Spleen (tissue), 11 donors: ENCODE measurements around the gene FBXO46. TPM values are rescaled to one million over a fixed set of nuclear protein-coding genes. Genes with fewer than 3 reads are reported as not detected.

Source experiments
- DNase-seq: peaks from one replicate; pipeline ENCODE4 v3.0.0-alpha.2; 2020
- H3K27ac ChIP-seq, 8 donors: fragments of 200-600 bp; sonication (generic) in 7 of 8; 1 replicate in 4 of 8; 2 replicates in 4 of 8; pipeline versions ENCODE4 v1.5.0 to v1.8.0; 2016 to 2021; ENCODE audit warnings: inconsistent platforms in 4 of 8, mild to moderate bottlenecking in 4 of 8, moderate library complexity in 1 of 8
- H3K27me3 ChIP-seq, 7 donors: fragments of 200-600 bp; sonication (generic) in 6 of 7; replicated peaks in 1 of 7; 1 replicate in 4 of 7; 2 replicates in 3 of 7; pipeline versions ENCODE4 v1.5.0 to v1.8.0; 2016 to 2021; ENCODE audit warnings: inconsistent platforms in 3 of 7, mild to moderate bottlenecking in 1 of 7
- H3K36me3 ChIP-seq, 6 donors: fragments of 200-600 bp; sonication (generic) in 5 of 6; 1 replicate in 4 of 6; 2 replicates in 2 of 6; pipeline versions ENCODE4 v1.5.0 to v1.8.0; 2016 to 2021; ENCODE audit warnings: inconsistent platforms in 2 of 6
- H3K4me1 ChIP-seq, 6 donors: fragments of 200-600 bp; sonication (generic) in 5 of 6; 1 replicate in 3 of 6; 2 replicates in 3 of 6; pipeline versions ENCODE4 v1.5.0 to v1.8.0; 2016 to 2021; ENCODE audit warnings: inconsistent platforms in 3 of 6
- H3K4me3 ChIP-seq, 8 donors: fragments of 200-600 bp; sonication (generic) in 7 of 8; 1 replicate in 4 of 8; 2 replicates in 4 of 8; pipeline versions ENCODE4 v1.5.0 to v1.8.0; 2016 to 2021; ENCODE audit warnings: inconsistent platforms in 4 of 8, mild to moderate bottlenecking in 4 of 8, moderate library complexity in 2 of 8
- H3K9me3 ChIP-seq, 8 donors: fragments of 200-600 bp; sonication (generic) in 7 of 8; 1 replicate in 4 of 8; 2 replicates in 4 of 8; pipeline versions ENCODE4 v1.5.0 to v1.8.0; 2016 to 2021; ENCODE audit warnings: inconsistent platforms in 4 of 8
- POLR2A ChIP-seq, 3 donors: fragments of 450-650 bp; IDR thresholded peaks; one replicate each; pipeline ENCODE4 v1.5.1; 2017; ENCODE audit warnings: antibody characterized with exemption in 3 of 3, mild to moderate bottlenecking in 1 of 3
- POLR2AphosphoS5 ChIP-seq, 3 donors: sonication (generic); formaldehyde crosslinking; IDR thresholded peaks; one replicate each; pipeline ENCODE4 v1.5.1; 2017; ENCODE audit warnings: antibody characterized with exemption in 3 of 3
- WGBS, 5 donors: extraction: QIAGEN DNeasy Blood & Tissue Kit in 3 of 5; methylation state at CpG; one replicate each; pipeline versions ENCODE4 v1.1.5 to v1.1.7; 2013 to 2018; 5-methylcytosine and 5-hydroxymethylcytosine counted together
- intact Hi-C: fragments of 100-400 bp; cut with DNase I; formaldehyde crosslinking; loops from one replicate; pipeline ENCODE4 v1.15.0; 2023; ENCODE audit warnings: low total_unique reads
- polyA plus RNA-seq, 3 donors: library from polyadenylated mRNA; stranded (reverse); fragments of 200-250 nt; gene quantifications; one replicate each; pipeline ENCODE4 v1.2.1, GENCODE V29; 2013
- total RNA-seq, 7 donors: library from RNA; depleted of rRNA in 3 of 7; stranded (reverse); fragments of >200 nt in 3 of 7; fragmentation: NEBNext Ultra II Directional in 4 of 7; extraction: Animal tissue kit (Norgen Biotek cat#: 25700) in 4 of 7; gene quantifications; one replicate each; pipeline versions ENCODE4 v1.1.0 to v1.2.1, GENCODE V29; 2016 to 2021
- TF ChIP-seq, protein P1 (sequence below), 11 experiments: fragments of 200-600 bp in 7 of 11; fragments of 450-650 bp in 4 of 11; sonication (generic) in 4 of 11; IDR thresholded peaks in 8 of 11; conservative IDR thresholded peaks in 3 of 11; 1 replicate in 7 of 11; 2 replicates in 4 of 11; pipeline versions ENCODE4 v1.4.0 to v1.8.0; 2016 to 2021; ENCODE audit warnings: antibody characterized with exemption in 11 of 11, inconsistent platforms in 4 of 11, mild to moderate bottlenecking in 1 of 11
- donor health status: healthy with polysubstance abuse.
- donor health status: DM: no; HTN: no; CAD: no; lungs with moderate emphysema.
- donor health status: DM: no; HTN: no; CAD: no.
- donor health status: Bipolar disorder and iron deficiency.
- donor health status: healthy.
- donor health status: DM: no; HTN: no; CAD: no.
- donor health status: DM: yes; HTN: yes; CAD: no.

The FBXO46 gene
- total and polyA plus RNA-seq, 10 donors = 8.8 to 28.1 (median 18.1) TPM

DNA sequence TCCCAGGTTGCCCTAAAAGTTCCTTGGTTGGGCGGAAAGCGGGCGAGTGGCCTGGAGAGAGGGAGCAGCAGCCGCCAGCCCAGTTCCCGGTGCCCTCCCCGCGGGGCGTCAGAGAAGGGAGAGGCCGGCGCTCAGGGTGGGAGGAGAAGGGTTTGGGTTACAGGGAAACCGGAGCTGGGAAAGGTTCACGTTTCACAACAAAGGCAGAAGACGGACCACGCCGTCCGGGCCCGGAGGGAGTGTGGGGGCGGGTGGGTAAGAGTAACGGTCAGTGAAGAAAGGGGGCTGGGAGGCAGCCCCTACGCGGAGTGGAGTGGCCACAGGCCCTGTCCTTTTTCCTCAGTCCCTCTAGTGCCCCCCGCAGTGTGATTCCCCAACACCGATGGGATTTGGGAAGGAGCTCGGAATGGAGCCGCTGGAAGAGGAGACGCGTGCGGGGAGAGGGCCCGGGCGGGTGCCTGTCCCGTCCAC is 36.7 kb upstream of the FBXO46 start:
- intact Hi-C loops = no loop called here

DNA sequence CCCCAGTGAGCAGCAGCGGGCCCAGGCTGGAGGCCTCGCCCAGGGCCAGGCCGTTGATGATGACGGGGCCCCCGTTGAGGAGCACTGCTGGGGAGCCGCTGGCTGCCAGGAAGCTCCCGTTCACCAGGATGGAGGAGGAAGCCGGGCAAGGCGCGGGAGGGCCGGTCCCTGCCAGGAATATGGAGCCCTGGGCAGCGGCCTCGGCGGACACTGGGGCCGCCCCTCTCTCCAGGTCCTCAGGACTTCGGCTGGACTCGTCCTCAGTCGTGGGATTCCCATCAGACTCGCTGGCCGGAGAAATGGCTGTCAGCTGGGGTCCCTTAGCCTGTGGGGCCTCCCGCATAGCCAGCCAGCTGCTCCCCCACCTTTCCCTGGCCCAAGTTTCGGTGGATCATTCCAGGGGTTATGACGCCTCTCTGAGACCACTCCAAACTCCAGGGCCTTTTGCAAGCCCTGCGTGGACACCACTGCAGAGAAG is 36.2 kb upstream of the FBXO46 start:
- TF ChIP-seq POLR2A (IDR thresholded peaks at IDR 0.05) (no peak), POLR2AphosphoS5 (IDR thresholded peaks at IDR 0.05) (no peak)
- TF ChIP-seq, protein P1, sequence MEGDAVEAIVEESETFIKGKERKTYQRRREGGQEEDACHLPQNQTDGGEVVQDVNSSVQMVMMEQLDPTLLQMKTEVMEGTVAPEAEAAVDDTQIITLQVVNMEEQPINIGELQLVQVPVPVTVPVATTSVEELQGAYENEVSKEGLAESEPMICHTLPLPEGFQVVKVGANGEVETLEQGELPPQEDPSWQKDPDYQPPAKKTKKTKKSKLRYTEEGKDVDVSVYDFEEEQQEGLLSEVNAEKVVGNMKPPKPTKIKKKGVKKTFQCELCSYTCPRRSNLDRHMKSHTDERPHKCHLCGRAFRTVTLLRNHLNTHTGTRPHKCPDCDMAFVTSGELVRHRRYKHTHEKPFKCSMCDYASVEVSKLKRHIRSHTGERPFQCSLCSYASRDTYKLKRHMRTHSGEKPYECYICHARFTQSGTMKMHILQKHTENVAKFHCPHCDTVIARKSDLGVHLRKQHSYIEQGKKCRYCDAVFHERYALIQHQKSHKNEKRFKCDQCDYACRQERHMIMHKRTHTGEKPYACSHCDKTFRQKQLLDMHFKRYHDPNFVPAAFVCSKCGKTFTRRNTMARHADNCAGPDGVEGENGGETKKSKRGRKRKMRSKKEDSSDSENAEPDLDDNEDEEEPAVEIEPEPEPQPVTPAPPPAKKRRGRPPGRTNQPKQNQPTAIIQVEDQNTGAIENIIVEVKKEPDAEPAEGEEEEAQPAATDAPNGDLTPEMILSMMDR (IDR thresholded peaks at IDR 0.05 in 8 of 11, conservative IDR thresholded peaks at IDR 0.05 in 3 of 11) = no peak
- Histone ChIP-seq H3K4me3 (peak overlapping the region; percentile 49 to 86 (median 80)), H3K4me1 (peaks cover 3 to 75% (median 46%) of the 10 kb centered on the region in 6 donors), H3K27me3 (peaks cover 0 to 88% (median 11%) of the 10 kb centered on the region in 7 donors), H3K9me3 (no peaks in the 10 kb centered on the region), H3K27ac (peak overlapping the region in 7 of 8 donors; percentile 87 to 90 (median 88)), H3K36me3 (no peaks in the 10 kb centered on the region)
- WGBS, 5 donors = 57 to 70% (median 64%) methylated on average over 14 to 24 of the region's 24 CpGs
- no peak for DNase-seq
- intact Hi-C loops = no loop called here

More for the DNA sequence above, 36.7 kb upstream of the FBXO46 start:
- H3K27me3 ChIP-seq = peaks cover 0 to 90% (median 11%) of the 10 kb centered on the region in 7 donors
- H3K27ac ChIP-seq = peak overlapping the region; percentile 67 to 90 (median 88)
- H3K4me3 ChIP-seq = peak overlapping the region; percentile 49 to 86 (median 80)
- H3K4me1 ChIP-seq = peaks cover 3 to 75% (median 46%) of the 10 kb centered on the region in 6 donors
- H3K36me3 ChIP-seq = peaks cover 0 to 1% (median 0%) of the 10 kb centered on the region in 6 donors
- DNase-seq = no peak
- 27 to 43% (median 35%) methylated on average over 27 to 31 of the region's 31 CpGs for WGBS, 5 donors
- H3K9me3 ChIP-seq = no peaks in the 10 kb centered on the region
- peak in 1 of 3 donors; percentile 10 for TF ChIP-seq POLR2A (IDR thresholded peaks at IDR 0.05)
- TF ChIP-seq, protein P1 (IDR thresholded peaks at IDR 0.05 in 8 of 11, conservative IDR thresholded peaks at IDR 0.05 in 3 of 11) = no peak
- TF ChIP-seq POLR2AphosphoS5 (IDR thresholded peaks at IDR 0.05) = peak; percentile 40 to 69 (median 59)

DNA sequence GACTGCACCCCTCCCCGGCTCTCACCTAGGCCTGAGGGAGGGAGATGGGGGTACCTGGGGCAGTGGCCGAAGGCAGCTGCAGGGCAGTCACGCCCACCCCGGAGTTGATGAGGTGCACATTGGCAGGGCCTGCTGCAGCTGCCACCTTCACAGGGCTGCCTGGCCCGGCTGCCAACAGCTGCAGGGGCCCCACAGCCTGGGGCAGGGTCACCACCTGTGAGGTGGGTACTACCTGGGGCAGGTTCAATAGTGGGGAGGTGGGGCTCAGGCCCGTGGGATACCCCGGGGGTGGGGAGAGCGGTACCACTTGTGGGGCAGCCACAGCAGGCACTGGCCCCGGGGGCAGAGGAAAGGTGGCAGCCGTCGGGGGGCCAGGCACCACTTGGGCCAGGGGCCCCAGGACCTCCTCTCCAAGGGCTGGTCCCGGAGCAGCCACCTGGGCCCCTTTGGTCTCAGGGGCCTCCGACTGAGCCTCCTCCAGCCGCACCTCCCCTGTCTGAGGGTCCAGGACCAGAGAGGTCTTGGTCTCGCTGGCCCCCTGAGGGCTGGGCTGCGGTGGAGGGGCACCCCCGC is 35.7 kb upstream of the FBXO46 start:
- peak overlapping the region in 4 of 8 donors; percentile 69 to 86 (median 81) for H3K4me3 ChIP-seq

More for the DNA sequence above, 35.7 kb upstream of the FBXO46 start:
- no peak for DNase-seq
- peak overlapping the region in 7 of 8 donors; percentile 87 to 90 (median 88) for H3K27ac ChIP-seq
- no peak for TF ChIP-seq POLR2AphosphoS5 (IDR thresholded peaks at IDR 0.05)
- no peak for TF ChIP-seq POLR2A (IDR thresholded peaks at IDR 0.05)
- TF ChIP-seq, protein P1 (IDR thresholded peaks at IDR 0.05 in 8 of 11, conservative IDR thresholded peaks at IDR 0.05 in 3 of 11) = no peak
- H3K27me3 ChIP-seq = peaks cover 0 to 87% (median 11%) of the 10 kb centered on the region in 7 donors
- no peaks in the 10 kb centered on the region for H3K36me3 ChIP-seq
- H3K9me3 ChIP-seq = no peaks in the 10 kb centered on the region
- 70 to 94% (median 87%) methylated on average over 5 to 17 of the region's 17 CpGs for WGBS, 5 donors
- peaks cover 3 to 74% (median 46%) of the 10 kb centered on the region in 6 donors for H3K4me1 ChIP-seq
- intact Hi-C loops = no loop called here
